ENCODE data around the gene RAB30.

RAB30 gene

DNA sequence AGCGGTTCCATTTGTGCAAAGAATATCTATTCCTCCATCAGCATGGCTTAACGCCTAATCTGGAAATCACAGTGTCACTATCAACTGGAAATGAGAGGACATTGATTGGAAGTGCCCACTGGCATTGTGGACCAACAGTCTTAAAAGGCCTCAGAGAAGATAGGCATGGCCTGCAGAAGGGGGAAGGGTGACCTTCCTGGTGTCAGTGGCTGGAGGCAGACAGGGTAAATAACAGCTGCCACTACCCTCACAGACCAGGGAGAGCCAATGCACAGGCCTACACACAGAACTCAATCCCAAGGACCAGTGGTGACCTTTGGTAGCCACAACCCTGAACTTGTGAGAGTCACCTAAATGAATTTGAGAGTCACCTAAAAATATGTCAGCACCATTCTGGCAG, 134.1 kb downstream of the RAB30 start:
- no peaks in the 10 kb centered on the region for H3K4me1 ChIP-seq (ENCODE audit: control insufficient read depth, insufficient read depth, low read length, poor library complexity, severe bottlenecking)
- no peak overlapping the region for H3K27ac ChIP-seq (ENCODE audit: insufficient read depth, low read length, poor library complexity, severe bottlenecking)
- H3K36me3 ChIP-seq (ENCODE audit: control insufficient read depth, insufficient read depth, low read length): no peaks in the 10 kb centered on the region
- DNase-seq: no peak
- no peaks in the 10 kb centered on the region for H3K27me3 ChIP-seq (replicated peaks; ENCODE audit: control insufficient read depth, insufficient read depth, low read length, poor library complexity, severe bottlenecking)
- no peaks in the 10 kb centered on the region for H3K9me3 ChIP-seq (ENCODE audit: control insufficient read depth, low read length)
- no peak overlapping the region for H3K4me3 ChIP-seq (ENCODE audit: insufficient read depth, low read depth, low read length, poor library complexity, severe bottlenecking)

DNA sequence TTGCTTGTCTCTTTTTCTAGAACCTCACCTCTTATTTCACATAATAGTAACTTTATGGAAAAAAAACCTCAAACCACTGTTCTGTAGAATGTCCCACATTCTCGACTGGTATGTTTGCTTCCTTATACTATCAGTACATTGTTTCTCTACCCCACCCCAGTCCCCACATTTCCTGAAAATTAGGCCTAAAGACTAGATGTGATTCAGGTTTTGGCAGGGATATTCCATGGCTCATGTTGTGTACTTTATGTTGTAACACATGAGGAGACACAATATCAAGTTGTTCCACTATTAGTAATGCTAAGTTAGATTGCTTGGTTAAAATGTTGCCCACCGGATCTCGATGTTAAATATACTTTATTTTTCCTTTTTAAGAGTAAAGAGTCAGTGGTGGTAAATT, 135.4 kb downstream of the RAB30 start:
- H3K27me3 ChIP-seq (replicated peaks; ENCODE audit: control insufficient read depth, insufficient read depth, low read length, poor library complexity, severe bottlenecking): no peaks in the 10 kb centered on the region
- H3K27ac ChIP-seq (ENCODE audit: insufficient read depth, low read length, poor library complexity, severe bottlenecking): no peak overlapping the region
- H3K4me3 ChIP-seq (ENCODE audit: insufficient read depth, low read depth, low read length, poor library complexity, severe bottlenecking): no peak overlapping the region
- no peaks in the 10 kb centered on the region for H3K36me3 ChIP-seq (ENCODE audit: control insufficient read depth, insufficient read depth, low read length)
- no peaks in the 10 kb centered on the region for H3K4me1 ChIP-seq (ENCODE audit: control insufficient read depth, insufficient read depth, low read length, poor library complexity, severe bottlenecking)
- DNase-seq: no peak
- no peaks in the 10 kb centered on the region for H3K9me3 ChIP-seq (ENCODE audit: control insufficient read depth, low read length)

DNA sequence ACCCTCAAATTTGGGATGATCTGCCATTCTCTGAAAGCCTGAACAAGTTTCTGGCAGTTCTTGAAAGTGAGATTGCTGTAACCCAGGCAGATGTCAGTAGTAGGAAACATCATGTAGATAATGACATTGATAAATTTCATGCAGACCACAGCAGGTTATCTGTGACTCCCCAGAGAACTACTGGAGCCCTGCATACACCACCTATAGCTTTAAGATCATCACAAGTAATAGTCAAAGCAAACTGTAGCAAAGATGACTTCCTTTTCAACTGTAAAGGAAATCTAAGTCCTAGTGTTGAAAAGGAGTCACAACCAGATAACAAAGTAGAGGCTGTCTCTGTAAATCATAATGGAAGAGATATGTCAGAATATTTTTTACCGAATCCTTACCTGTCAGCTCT, 139.1 kb downstream of the RAB30 start:
- no peaks in the 10 kb centered on the region for H3K4me1 ChIP-seq (ENCODE audit: control insufficient read depth, insufficient read depth, low read length, poor library complexity, severe bottlenecking)
- no peaks in the 10 kb centered on the region for H3K9me3 ChIP-seq (ENCODE audit: control insufficient read depth, low read length)
- H3K36me3 ChIP-seq (ENCODE audit: control insufficient read depth, insufficient read depth, low read length): no peaks in the 10 kb centered on the region
- no peaks in the 10 kb centered on the region for H3K27me3 ChIP-seq (replicated peaks; ENCODE audit: control insufficient read depth, insufficient read depth, low read length, poor library complexity, severe bottlenecking)
- no peak for DNase-seq
- no peak overlapping the region for H3K27ac ChIP-seq (ENCODE audit: insufficient read depth, low read length, poor library complexity, severe bottlenecking)
- no peak overlapping the region for H3K4me3 ChIP-seq (ENCODE audit: insufficient read depth, low read depth, low read length, poor library complexity, severe bottlenecking)

DNA sequence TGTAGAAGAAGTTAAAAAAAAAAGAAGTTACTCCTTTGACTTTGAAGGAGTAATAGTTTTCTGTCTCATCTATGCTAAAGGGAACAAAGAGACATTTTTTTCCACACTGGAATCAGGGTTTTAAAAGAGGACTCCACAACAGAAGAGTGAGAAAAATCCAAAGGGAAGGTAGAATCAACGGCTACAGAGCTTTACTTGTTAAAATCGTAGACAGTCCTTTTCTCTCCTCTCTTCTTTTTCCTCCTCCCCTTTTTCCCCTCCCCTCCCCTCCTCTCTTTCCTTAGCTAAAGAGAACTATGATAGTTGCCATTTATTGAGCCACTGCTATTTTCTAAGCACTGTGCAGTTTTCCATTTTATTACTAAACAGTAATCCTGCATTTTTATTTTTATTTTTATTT, 141.0 kb downstream of the RAB30 start:
- DNase-seq: no peak
- Histone ChIP-seq H3K4me1 (ENCODE audit: control insufficient read depth, insufficient read depth, low read length, poor library complexity, severe bottlenecking) (no peaks in the 10 kb centered on the region), H3K4me3 (ENCODE audit: insufficient read depth, low read depth, low read length, poor library complexity, severe bottlenecking) (no peak overlapping the region), H3K27me3 (replicated peaks; ENCODE audit: control insufficient read depth, insufficient read depth, low read length, poor library complexity, severe bottlenecking) (no peaks in the 10 kb centered on the region), H3K27ac (ENCODE audit: insufficient read depth, low read length, poor library complexity, severe bottlenecking) (no peak overlapping the region), H3K36me3 (ENCODE audit: control insufficient read depth, insufficient read depth, low read length) (no peaks in the 10 kb centered on the region), H3K9me3 (ENCODE audit: control insufficient read depth, low read length) (no peaks in the 10 kb centered on the region)

DNA sequence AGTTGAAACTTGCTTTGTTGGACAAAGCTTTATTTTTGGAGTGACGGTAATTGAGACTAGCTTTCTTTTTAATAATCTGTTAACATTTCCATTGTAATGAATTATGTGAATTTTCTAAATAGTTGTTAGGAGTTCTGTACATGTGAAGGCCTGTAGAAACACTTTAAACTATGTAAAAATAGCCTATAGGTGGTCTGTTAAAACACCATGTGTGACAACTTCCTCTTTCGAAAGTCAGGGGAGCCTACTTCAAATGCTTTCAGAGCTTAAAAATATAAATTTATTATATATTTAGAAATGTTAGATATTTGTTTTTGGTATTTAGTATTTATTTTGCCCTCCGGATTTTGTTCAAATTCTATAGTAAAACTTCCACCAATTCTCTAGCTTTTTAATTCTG, 141.5 kb downstream of the RAB30 start:
- no peak overlapping the region for H3K4me3 ChIP-seq (ENCODE audit: insufficient read depth, low read depth, low read length, poor library complexity, severe bottlenecking)

DNA sequence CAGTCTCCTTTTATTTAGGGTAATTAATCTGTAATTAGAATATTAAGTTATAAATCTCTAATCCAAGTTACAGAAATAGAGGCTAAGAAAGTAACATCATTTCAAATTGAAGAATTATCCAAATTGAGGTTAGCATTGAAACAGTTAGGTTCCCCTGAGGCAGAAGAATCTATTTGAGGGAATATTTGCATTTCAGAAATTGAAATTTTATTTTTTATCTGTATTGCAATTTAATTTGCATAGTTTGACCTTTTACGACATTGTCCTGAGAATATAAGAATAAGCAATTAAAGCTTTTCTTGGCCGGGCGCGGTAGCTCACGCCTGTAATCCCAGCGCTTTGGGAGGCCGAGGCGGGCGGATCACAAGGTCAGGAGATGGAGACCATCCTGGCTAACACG, 142.6 kb downstream of the RAB30 start:
- Histone ChIP-seq H3K4me1 (ENCODE audit: control insufficient read depth, insufficient read depth, low read length, poor library complexity, severe bottlenecking) (no peaks in the 10 kb centered on the region), H3K4me3 (ENCODE audit: insufficient read depth, low read depth, low read length, poor library complexity, severe bottlenecking) (no peak overlapping the region), H3K27ac (ENCODE audit: insufficient read depth, low read length, poor library complexity, severe bottlenecking) (no peak overlapping the region), H3K27me3 (replicated peaks; ENCODE audit: control insufficient read depth, insufficient read depth, low read length, poor library complexity, severe bottlenecking) (no peaks in the 10 kb centered on the region), H3K36me3 (ENCODE audit: control insufficient read depth, insufficient read depth, low read length) (no peaks in the 10 kb centered on the region), H3K9me3 (ENCODE audit: control insufficient read depth, low read length) (no peaks in the 10 kb centered on the region)
- DNase-seq: no peak

More for the DNA sequence above, 141.5 kb downstream of the RAB30 start:
- Histone ChIP-seq H3K36me3 (ENCODE audit: control insufficient read depth, insufficient read depth, low read length) (no peaks in the 10 kb centered on the region), H3K27me3 (replicated peaks; ENCODE audit: control insufficient read depth, insufficient read depth, low read length, poor library complexity, severe bottlenecking) (no peaks in the 10 kb centered on the region), H3K9me3 (ENCODE audit: control insufficient read depth, low read length) (no peaks in the 10 kb centered on the region), H3K27ac (ENCODE audit: insufficient read depth, low read length, poor library complexity, severe bottlenecking) (no peak overlapping the region), H3K4me1 (ENCODE audit: control insufficient read depth, insufficient read depth, low read length, poor library complexity, severe bottlenecking) (no peaks in the 10 kb centered on the region)
- DNase-seq: no peak

DNA sequence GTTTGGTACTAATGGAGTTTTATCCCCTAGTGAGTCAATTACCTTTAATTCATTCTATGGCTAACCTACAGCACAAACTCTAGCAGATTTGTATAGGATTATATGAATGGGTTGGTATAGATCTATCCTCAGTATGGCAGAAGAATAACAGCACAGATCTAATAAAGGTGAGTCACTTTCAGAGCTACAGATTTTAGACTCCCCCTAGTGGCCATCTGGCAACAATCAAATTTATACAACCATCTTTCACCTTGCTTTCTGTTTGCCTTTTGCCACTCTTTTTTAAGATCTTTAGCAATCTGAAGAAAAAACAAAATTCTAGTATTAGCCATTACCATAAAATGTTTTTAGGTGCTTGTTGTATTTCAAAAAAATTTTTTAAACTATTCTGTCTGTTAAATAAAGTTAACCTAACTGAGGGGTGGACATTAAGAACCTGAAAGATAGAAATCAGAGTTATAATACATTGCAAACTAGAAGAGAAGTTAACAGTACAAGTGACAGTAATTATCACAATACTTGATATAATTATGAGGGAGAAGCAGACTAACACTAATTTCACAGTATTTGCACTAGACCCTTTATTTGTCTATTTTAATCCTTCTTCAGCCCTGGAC, 144.3 kb downstream of the RAB30 start:
- Histone ChIP-seq H3K4me1 (ENCODE audit: control insufficient read depth, insufficient read depth, low read length, poor library complexity, severe bottlenecking) (no peaks in the 10 kb centered on the region), H3K27me3 (replicated peaks; ENCODE audit: control insufficient read depth, insufficient read depth, low read length, poor library complexity, severe bottlenecking) (no peaks in the 10 kb centered on the region), H3K4me3 (ENCODE audit: insufficient read depth, low read depth, low read length, poor library complexity, severe bottlenecking) (no peak overlapping the region), H3K9me3 (ENCODE audit: control insufficient read depth, low read length) (no peaks in the 10 kb centered on the region), H3K27ac (ENCODE audit: insufficient read depth, low read length, poor library complexity, severe bottlenecking) (no peak overlapping the region), H3K36me3 (ENCODE audit: control insufficient read depth, insufficient read depth, low read length) (no peaks in the 10 kb centered on the region)
- peak in 1 of 3 donors; percentile 8 for DNase-seq

DNA sequence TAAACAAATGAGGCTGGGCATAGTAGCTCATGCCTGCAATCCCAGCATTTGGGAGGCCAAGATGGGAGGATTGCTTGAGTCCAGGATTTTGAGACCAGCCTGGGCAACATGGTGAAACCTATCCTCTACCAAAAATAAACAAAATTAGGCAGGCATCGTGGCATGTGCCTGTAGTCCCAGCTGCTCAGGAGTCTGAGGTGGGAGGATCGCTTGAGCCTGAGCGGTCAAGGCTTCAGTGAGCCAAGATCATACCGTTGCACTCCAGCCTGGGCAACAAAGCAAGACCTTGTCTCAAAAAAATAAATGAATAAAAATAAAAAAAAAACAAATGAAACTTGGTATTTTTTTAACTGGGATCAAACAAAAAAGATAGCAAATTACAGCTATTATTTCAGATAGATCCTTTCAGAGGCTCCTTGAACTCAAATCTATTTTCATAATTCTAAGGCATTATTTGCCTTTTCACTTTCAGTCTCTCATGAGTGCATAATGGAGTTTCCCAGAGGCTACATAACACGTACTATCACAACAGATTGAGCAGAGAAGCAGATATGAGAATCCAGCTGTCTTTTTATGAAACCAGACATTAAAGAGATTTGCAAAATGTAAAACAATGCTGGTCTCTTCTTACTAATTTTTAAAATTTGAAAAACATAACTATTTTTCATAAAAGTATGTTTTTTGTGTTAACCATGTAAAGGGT, 147.0 kb downstream of the RAB30 start:
- Histone ChIP-seq H3K4me3 (ENCODE audit: insufficient read depth, low read depth, low read length, poor library complexity, severe bottlenecking) (no peak overlapping the region), H3K4me1 (ENCODE audit: control insufficient read depth, insufficient read depth, low read length, poor library complexity, severe bottlenecking) (peaks cover 4% of the 10 kb centered on the region), H3K27me3 (replicated peaks; ENCODE audit: control insufficient read depth, insufficient read depth, low read length, poor library complexity, severe bottlenecking) (no peaks in the 10 kb centered on the region), H3K9me3 (ENCODE audit: control insufficient read depth, low read length) (no peaks in the 10 kb centered on the region), H3K27ac (ENCODE audit: insufficient read depth, low read length, poor library complexity, severe bottlenecking) (no peak overlapping the region), H3K36me3 (ENCODE audit: control insufficient read depth, insufficient read depth, low read length) (no peaks in the 10 kb centered on the region)
- no peak for DNase-seq

Measured in effector memory CD4-positive, alpha-beta T cell (primary cell).